ENCODE measurements around the gene TPBGL. TPM values are rescaled to one million over a fixed set of nuclear protein-coding genes. Genes with fewer than 3 reads are reported as not detected.

The TPBGL gene
- total RNA-seq, 1 donor from 2014 or later = 0.20 TPM

DNA sequence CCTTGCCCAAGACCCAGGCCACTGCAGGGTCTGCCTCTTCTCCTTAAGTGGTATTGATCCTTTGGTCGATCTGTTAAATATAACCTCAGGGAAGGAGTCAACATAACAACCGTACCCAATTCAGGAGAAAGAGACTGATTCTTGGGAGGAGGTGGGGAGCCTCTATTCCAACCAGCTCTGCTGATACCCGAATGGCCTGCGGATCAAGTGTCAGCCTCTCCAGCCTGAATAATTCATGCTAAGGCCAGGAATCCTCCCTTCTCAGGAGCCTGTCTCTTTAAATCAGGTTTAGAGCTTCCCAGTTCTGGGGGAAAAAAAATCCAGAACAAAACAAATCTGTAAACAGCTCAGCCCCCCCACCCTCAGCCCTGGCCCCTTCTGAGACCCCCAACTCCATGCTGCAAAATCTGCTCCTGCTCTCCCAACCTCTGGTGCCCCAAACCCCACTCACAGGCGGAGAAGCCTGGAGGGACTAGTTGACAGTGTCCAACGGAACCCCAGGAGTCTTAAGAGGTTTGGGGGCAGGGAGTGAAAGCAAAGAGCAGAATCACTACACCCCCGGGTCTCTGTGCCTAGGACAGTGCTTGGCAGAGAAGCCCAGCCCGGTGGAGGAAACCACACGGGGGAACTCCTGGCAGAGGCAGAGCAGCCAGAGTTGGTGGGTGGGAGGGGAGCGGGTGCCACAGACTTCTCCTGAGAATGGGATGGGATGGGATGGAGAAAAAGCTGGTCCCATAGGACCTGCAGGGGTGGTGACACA lies 863 bp upstream of the TPBGL start:
- Histone ChIP-seq H3K27me3 (ENCODE audit: insufficient read depth, low read length) (peaks cover 49% of the 10 kb centered on the region), H3K4me3 (ENCODE audit: insufficient read depth, low read depth, low read length) (no peak overlapping the region), H3K79me2 (ENCODE audit: insufficient read depth, low read length) (no peaks in the 10 kb centered on the region), H4K20me1 (ENCODE audit: insufficient read depth, low read length) (no peaks in the 10 kb centered on the region), H3K4me2 (ENCODE audit: low read length) (peak overlapping the region; percentile 89), H3K36me3 (ENCODE audit: insufficient read depth, low read length) (no peaks in the 10 kb centered on the region), H3K9me3 (ENCODE audit: insufficient read depth, low read depth, low read length) (no peaks in the 10 kb centered on the region), H3K27ac (ENCODE audit: low read depth, low read length) (no peak overlapping the region), H3K4me1 (ENCODE audit: insufficient read depth, low read length) (peaks cover 3% of the 10 kb centered on the region), H2AFZ (ENCODE audit: low read depth, low read length) (no peak overlapping the region), H3K9ac (ENCODE audit: low read length) (no peak overlapping the region)
- TF ChIP-seq EZH2 (IDR thresholded peaks at IDR 0.05; ENCODE audit: insufficient read depth, low read length) (no peak), CTCF (IDR thresholded peaks at IDR 0.05; ENCODE audit: insufficient read depth, low read depth, low read length) (no peak)
- FAIRE-seq (no peak), DNase-seq (ENCODE audit: low read depth) (no peak)
- Mint-ChIP-seq H3K9me3 (ENCODE audit: unreplicated experiment) (no peaks in the 10 kb centered on the region), H3K4me3 (ENCODE audit: unreplicated experiment) (peak overlapping the region; percentile 67), H3K36me3 (ENCODE audit: low read depth, unreplicated experiment) (no peaks in the 10 kb centered on the region), H3K27me3 (ENCODE audit: low read depth, unreplicated experiment) (peaks cover 54% of the 10 kb centered on the region), H3K4me1 (ENCODE audit: low read depth, unreplicated experiment) (peaks cover 8% of the 10 kb centered on the region), H3K27ac (ENCODE audit: unreplicated experiment) (no peak overlapping the region)

DNA sequence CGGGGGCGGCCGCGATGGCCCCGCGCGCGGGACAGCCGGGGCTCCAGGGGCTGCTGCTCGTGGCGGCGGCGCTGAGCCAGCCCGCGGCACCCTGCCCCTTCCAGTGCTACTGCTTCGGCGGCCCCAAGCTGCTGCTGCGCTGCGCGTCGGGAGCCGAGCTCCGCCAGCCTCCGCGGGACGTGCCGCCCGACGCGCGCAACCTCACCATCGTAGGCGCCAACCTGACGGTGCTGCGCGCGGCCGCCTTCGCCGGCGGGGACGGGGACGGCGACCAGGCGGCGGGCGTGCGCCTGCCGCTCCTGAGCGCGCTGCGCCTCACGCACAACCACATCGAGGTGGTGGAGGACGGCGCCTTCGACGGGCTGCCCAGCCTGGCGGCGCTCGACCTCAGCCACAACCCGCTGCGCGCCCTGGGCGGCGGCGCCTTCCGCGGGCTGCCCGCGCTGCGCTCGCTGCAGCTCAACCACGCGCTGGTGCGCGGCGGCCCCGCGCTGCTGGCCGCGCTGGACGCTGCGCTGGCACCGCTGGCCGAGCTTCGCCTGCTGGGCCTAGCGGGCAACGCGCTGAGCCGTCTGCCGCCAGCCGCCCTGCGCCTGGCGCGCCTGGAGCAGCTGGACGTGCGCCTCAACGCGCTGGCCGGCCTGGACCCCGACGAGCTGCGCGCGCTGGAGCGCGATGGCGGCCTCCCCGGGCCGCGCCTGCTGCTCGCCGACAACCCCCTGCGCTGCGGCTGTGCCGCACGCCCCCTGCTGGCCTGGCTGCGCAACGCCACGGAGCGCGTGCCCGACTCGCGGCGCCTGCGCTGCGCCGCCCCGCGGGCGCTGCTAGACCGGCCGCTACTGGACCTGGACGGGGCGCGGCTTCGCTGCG lies 697 bp downstream of the TPBGL start:
- peaks cover under 1% of the 10 kb centered on the region for H3K4me1 Mint-ChIP-seq (ENCODE audit: low read depth, unreplicated experiment)
- TF ChIP-seq EZH2 (IDR thresholded peaks at IDR 0.05; ENCODE audit: insufficient read depth, low read length) (peak; percentile 22), CTCF (IDR thresholded peaks at IDR 0.05; ENCODE audit: insufficient read depth, low read depth, low read length) (peak; percentile 53)
- DNase-seq (ENCODE audit: low read depth) (peak; percentile 56), FAIRE-seq (no peak)
- Histone ChIP-seq H4K20me1 (ENCODE audit: insufficient read depth, low read length) (no peaks in the 10 kb centered on the region), H3K27me3 (ENCODE audit: insufficient read depth, low read length) (peaks cover 58% of the 10 kb centered on the region), H3K27ac (ENCODE audit: low read depth, low read length) (no peak overlapping the region), H3K9me3 (ENCODE audit: insufficient read depth, low read depth, low read length) (no peaks in the 10 kb centered on the region), H3K4me1 (ENCODE audit: insufficient read depth, low read length) (peaks cover 3% of the 10 kb centered on the region), H3K4me3 (ENCODE audit: insufficient read depth, low read depth, low read length) (peak overlapping the region; percentile 53), H3K9ac (ENCODE audit: low read length) (no peak overlapping the region), H3K79me2 (ENCODE audit: insufficient read depth, low read length) (no peaks in the 10 kb centered on the region), H3K36me3 (ENCODE audit: insufficient read depth, low read length) (no peaks in the 10 kb centered on the region), H2AFZ (ENCODE audit: low read depth, low read length) (peak overlapping the region; percentile 84), H3K4me2 (ENCODE audit: low read length) (peak overlapping the region; percentile 89)
- H3K36me3 Mint-ChIP-seq (ENCODE audit: low read depth, unreplicated experiment) = no peaks in the 10 kb centered on the region
- peaks cover 66% of the 10 kb centered on the region for H3K27me3 Mint-ChIP-seq (ENCODE audit: low read depth, unreplicated experiment)
- no peak overlapping the region for H3K27ac Mint-ChIP-seq (ENCODE audit: unreplicated experiment)
- peak overlapping the region; percentile 62 for H3K4me3 Mint-ChIP-seq (ENCODE audit: unreplicated experiment)
- H3K9me3 Mint-ChIP-seq (ENCODE audit: unreplicated experiment) = no peaks in the 10 kb centered on the region

All from astrocyte (in vitro differentiated cells and primary cell).